GM12878 (cell line): ENCODE data around the gene TBC1D2B. TPM values are rescaled to one million over a fixed set of nuclear protein-coding genes. Genes with fewer than 3 reads are reported as not detected.

Experiments used
- ATAC-seq: fragments of 200-7000 bp; cut with Tn5 transposase; 3 replicates; pipeline ENCODE4 v1.9.1; 2020; ENCODE audit warnings: mild to moderate bottlenecking, moderate library complexity
- BruUV-seq: library from RNA; stranded (reverse); fragments of 400-500 nt; replicated peaks from 2 replicates; lab custom pipeline; 2021; lab: Mats Ljungman, UMichigan
- CTCF ChIA-PET: fragments of 300-600 bp; sonication (Branson Sonifier 250); formaldehyde crosslinking; extraction: SDS; loops from one replicate; lab custom pipeline; 2021; ENCODE audit warnings: inconsistent platforms; lab: Yijun Ruan, JAX
- POLR2A ChIA-PET: fragments of 350-600 bp; formaldehyde crosslinking; extraction: SDS; loops from one replicate; lab custom pipeline; 2021; ENCODE audit warnings: inconsistent platforms; lab: Charles Lee
- RAD21 ChIA-PET: fragments of 300-600 bp; sonication (Branson Sonifier 250); formaldehyde crosslinking; loops from one replicate; lab custom pipeline; 2023; ENCODE audit warnings: antibody characterized with exemption; ENCODE audit not compliant: unreplicated experiment; lab: Charles Lee
- SMC1A ChIA-PET: fragments of 300-600 bp; sonication (Branson Sonifier 250); formaldehyde crosslinking; loops from one replicate; lab custom pipeline; 2023; ENCODE audit not compliant: unreplicated experiment, uncharacterized antibody; lab: Charles Lee
- DNase-seq: peaks from one replicate; pipeline ENCODE4 v3.0.0-alpha.2; 2011; ENCODE audit warnings: low read depth, low spot score
- FAIRE-seq: peaks from 3 replicates; lab custom pipeline; 2011; peaks lifted over from hg19 to GRCh38; lab: Jason Lieb, UNC
- H2AFZ ChIP-seq: 2 replicates; pipeline ENCODE4 v1.6.0; 2011; ENCODE audit warnings: low read depth, low read length, control low read depth; ENCODE audit not compliant: control insufficient read depth
- H3K27ac ChIP-seq: 2 replicates; pipeline ENCODE4 v1.5.1; 2011; ENCODE audit warnings: control low read depth; ENCODE audit not compliant: control insufficient read depth, insufficient read depth
- H3K27me3 ChIP-seq, 2 experiments: replicated peaks in 1 of 2; 2 replicates each; pipeline versions ENCODE4 v1.6.0 to v1.6.1; 2011; ENCODE audit warnings: low read length in 1 of 2; ENCODE audit not compliant: control insufficient read depth in 2 of 2, insufficient read depth in 2 of 2
- H3K36me3 ChIP-seq, 2 experiments: 2 replicates each; pipeline ENCODE4 v1.5.1; 2011; ENCODE audit warnings: low read length in 1 of 2; ENCODE audit not compliant: control insufficient read depth in 2 of 2, insufficient read depth in 2 of 2
- H3K4me1 ChIP-seq: 2 replicates; pipeline ENCODE4 v1.6.1; 2011; ENCODE audit warnings: mild to moderate bottlenecking, low read length, moderate library complexity, mixed read lengths; ENCODE audit not compliant: control insufficient read depth, insufficient read depth
- H3K4me2 ChIP-seq: 2 replicates; pipeline ENCODE4 v1.6.0; 2011; ENCODE audit warnings: control low read depth; ENCODE audit not compliant: control insufficient read depth, insufficient read depth
- H3K4me3 ChIP-seq: fragments of 200-600 bp; sonication (generic); 2 replicates; pipeline ENCODE4 v1.5.1; 2016
- H3K79me2 ChIP-seq: 2 replicates; pipeline ENCODE4 v1.6.0; 2011; ENCODE audit warnings: low read length; ENCODE audit not compliant: control insufficient read depth, insufficient read depth
- H3K9ac ChIP-seq: 2 replicates; pipeline ENCODE4 v1.8.0; 2011; ENCODE audit warnings: low read length, control low read depth, mixed read lengths; ENCODE audit not compliant: control insufficient read depth, insufficient read depth
- H3K9me3 ChIP-seq: replicated peaks from 3 replicates; pipeline ENCODE4 v1.5.1; 2011; ENCODE audit warnings: mild to moderate bottlenecking, low read length; ENCODE audit not compliant: control insufficient read depth, insufficient read depth
- H4K20me1 ChIP-seq: 2 replicates; pipeline ENCODE4 v1.6.0; 2011; ENCODE audit not compliant: control insufficient read depth, insufficient read depth
- BHLHE40 ChIP-seq, 2 experiments: fragments of 450-650 bp in 1 of 2; IDR thresholded peaks; 2 replicates each; pipeline ENCODE4 v1.6.1; 2011 to 2017; ENCODE audit warnings: low read depth in 2 of 2, borderline replicate concordance in 1 of 2, improper control_type of control experiment in 1 of 2, low read length in 1 of 2, mild to moderate bottlenecking in 1 of 2
- CBX5 ChIP-seq: sonication (generic); IDR thresholded peaks from 2 replicates; pipeline ENCODE4 v1.6.1; 2016; ENCODE audit warnings: low read depth, moderate library complexity, mild to moderate bottlenecking, inconsistent platforms
- CTCF ChIP-seq, 3 experiments: IDR thresholded peaks in 2 of 3; conservative IDR thresholded peaks in 1 of 3; 2 replicates each; pipeline ENCODE4 v1.5.1; 2011; ENCODE audit warnings: low read depth in 3 of 3, low read length in 3 of 3, mild to moderate bottlenecking in 3 of 3, control low read depth in 2 of 3, moderate library complexity in 2 of 3, inconsistent platforms in 1 of 3, mixed read lengths in 1 of 3; ENCODE audit not compliant: control insufficient read depth in 2 of 3, insufficient read depth in 1 of 3; ENCODE audit errors: extremely low read depth in 1 of 3
- ETV6 ChIP-seq, 2 experiments: fragments of 450-650 bp in 1 of 2; IDR thresholded peaks in 1 of 2; conservative IDR thresholded peaks in 1 of 2; 2 replicates each; pipeline ENCODE4 v1.6.1; 2014; ENCODE audit warnings: antibody characterized with exemption in 1 of 2, borderline replicate concordance in 1 of 2, low read depth in 1 of 2, mild to moderate bottlenecking in 1 of 2, moderate library complexity in 1 of 2
- EZH2 ChIP-seq: IDR thresholded peaks from 2 replicates; pipeline ENCODE4 v1.6.1; 2012; ENCODE audit warnings: low read depth, mild to moderate bottlenecking, control low read depth, inconsistent platforms, low read length, borderline replicate concordance; ENCODE audit not compliant: control insufficient read depth
- GABPA ChIP-seq: IDR thresholded peaks from 2 replicates; pipeline ENCODE4 v1.6.1; 2014; ENCODE audit warnings: antibody characterized with exemption, low read depth, mild to moderate bottlenecking, inconsistent platforms
- HDAC6 ChIP-seq: fragments of 200-600 bp; sonication (generic); IDR thresholded peaks from one replicate; pipeline ENCODE4 v1.8.0; 2017; ENCODE audit warnings: antibody characterized with exemption; ENCODE audit not compliant: unreplicated experiment
- MLLT1 ChIP-seq: fragments of 450-650 bp; IDR thresholded peaks from 2 replicates; pipeline ENCODE4 v1.6.1; 2016; ENCODE audit warnings: mild to moderate bottlenecking
- PAX8 ChIP-seq: fragments of 450-650 bp; IDR thresholded peaks from 2 replicates; pipeline ENCODE4 v1.6.1; 2017; ENCODE audit warnings: mild to moderate bottlenecking, moderate library complexity
- SP1 ChIP-seq: IDR thresholded peaks from one replicate; pipeline ENCODE4 v1.6.1; 2011; ENCODE audit warnings: low read depth, low read length
- TAF1 ChIP-seq: IDR thresholded peaks from 2 replicates; pipeline ENCODE4 v1.6.1; 2011; ENCODE audit warnings: mild to moderate bottlenecking, low read depth, low read length, borderline replicate concordance
- ZBTB11 ChIP-seq: fragments of 450-650 bp; formaldehyde crosslinking; IDR thresholded peaks from 2 replicates; pipeline ENCODE4 v1.5.0; 2022; ENCODE audit warnings: mild to moderate bottlenecking, missing genetic modification characterization
- ZBTB33 ChIP-seq: fragments of 450-650 bp; IDR thresholded peaks from 2 replicates; pipeline ENCODE4 v1.6.1; 2017; ENCODE audit warnings: mild to moderate bottlenecking
- WGBS: methylation state at CpG from one replicate; pipeline ENCODE4 v1.1.6; 2016; ENCODE audit warnings: low lambda C conversion rate; ENCODE audit not compliant: insufficient replicate concordance, insufficient coverage; ENCODE audit errors: missing lambda C conversion rate; 5-methylcytosine and 5-hydroxymethylcytosine counted together
- in situ Hi-C: fragments of 300-500 bp; cut with MboI; formaldehyde crosslinking; loops from 9 replicates; pipeline ENCODE4 v1.14.3; 2018; ENCODE audit warnings: mixed read lengths
- intact Hi-C: fragments of 100-400 bp; cut with micrococcal nuclease; formaldehyde crosslinking; loops from one replicate; pipeline ENCODE4 v1.14.2; 2022; ENCODE audit not compliant: unreplicated experiment
- polyA plus RNA-seq, 11 experiments: library from polyadenylated mRNA; depleted of rRNA in 4 of 11; unstranded in 6 of 11; stranded (reverse) in 5 of 11; fragments of >200 nt; fragmentation: Nextera tagmentation in 4 of 11; fragmentation: Illumina TruSeq in 1 of 11; extraction: Ambion mirVana in 4 of 11; extraction: Trizol in 1 of 11; gene quantifications; 1 replicate in 1 of 11; 2 replicates in 10 of 11; pipeline versions ENCODE4 v1.2.1 to v1.2.3, GENCODE V29; 2011 to 2016; ENCODE audit warnings: inconsistent platforms in 2 of 11, missing spikeins in 2 of 11, low read depth in 1 of 11
- total RNA-seq, 4 experiments: library from RNA; depleted of rRNA in 3 of 4; stranded (reverse); fragments of >200 nt in 3 of 4; fragmentation: Illumina TruSeq in 1 of 4; extraction: Trizol in 1 of 4; gene quantifications; 2 replicates each; pipeline versions ENCODE4 v1.2.1 to v1.2.3, GENCODE V29; 2013 to 2021

The TBC1D2B gene
- total and polyA plus RNA-seq, 10 of the 15 experiments (the other 5 are each of a cell fraction or from before 2014, with no cell fraction given), result 1.3 to 53.4 (median 19.4) TPM

GRCh38 chr15:78065284-78065872 lies 12.1 kb downstream of the TBC1D2B start:
- Histone ChIP-seq H3K27me3 (no peaks in the 10 kb centered on the region), H3K36me3 (no peaks in the 10 kb centered on the region), H3K4me3 (peak overlapping the region; percentile 69), H4K20me1 (no peaks in the 10 kb centered on the region), H3K9ac (peak overlapping the region; percentile 45), H3K4me1 (peaks cover 70% of the 10 kb centered on the region), H3K27ac (peak overlapping the region; percentile 89), H3K4me2 (peak overlapping the region; percentile 93), H3K9me3 (no peaks in the 10 kb centered on the region), H2AFZ (peak overlapping the region; percentile 10; the same call in 1 of the 2 replicates), H3K79me2 (peaks cover 100% of the 10 kb centered on the region)
- 19% methylated on average over 5 of the region's 5 CpGs for WGBS
- FAIRE-seq, result no peak
- DNase-seq, result no peak
- intact Hi-C loops, result loop anchor here (5.0 kb wide), 4 partner anchors 42 to 102 kb away; no protein-coding TSS in a partner anchor
- in situ Hi-C loops, result no loop called here
- POLR2A ChIA-PET, result interaction anchor here (0.8 to 6.8 kb wide), 6 partner anchors 9 to 85 kb away, joined by 3 to 79 read pairs (median 3); no protein-coding TSS in a partner anchor
- no TSS peak for BruUV-seq
- SMC1A ChIA-PET, result interaction anchor here (0.7 to 12.0 kb wide), 10 partner anchors 9 to 60 kb away, joined by 3 to 305 read pairs (median 6); no protein-coding TSS in a partner anchor
- RAD21 ChIA-PET, result interaction anchor here (1.2 to 9.2 kb wide), 11 partner anchors 12 to 46 kb away, joined by 3 to 170 read pairs (median 6); no protein-coding TSS in a partner anchor
- CTCF ChIA-PET, result interaction anchor here (0.6 to 13.0 kb wide), 8 partner anchors 8 to 106 kb away, joined by 3 to 158 read pairs (median 4); no protein-coding TSS in a partner anchor
- peak; percentile 14 for ATAC-seq
- TF ChIP-seq BHLHE40 (IDR thresholded peaks at IDR 0.05; ENCODE audit: borderline replicate concordance in 1 of 2, low read depth in 2 of 2, low read length in 1 of 2) (no peak), ZBTB33 (no peak), CTCF (IDR thresholded peaks at IDR 0.05 in 2 of 3, conservative IDR thresholded peaks at IDR 0.05 in 1 of 3; ENCODE audit: control insufficient read depth in 2 of 3, extremely low read depth in 1 of 3, insufficient read depth in 1 of 3, low read depth in 3 of 3, low read length in 3 of 3) (no peak), GABPA (no peak), CBX5 (no peak), ZBTB11 (CRISPR knock-in tag) (no peak), MLLT1 (no peak), ETV6 (conservative IDR thresholded peaks at IDR 0.05 in 1 of 2, IDR thresholded peaks at IDR 0.05 in 1 of 2; ENCODE audit: borderline replicate concordance in 1 of 2, low read depth in 1 of 2) (no peak), PAX8 (no peak), TAF1 (no peak), SP1 (no peak), HDAC6 (no peak), EZH2 (no peak)
